HCT116 (cell line): ENCODE data around the gene SSTR3. TPM values are rescaled to one million over a fixed set of nuclear protein-coding genes. Genes with fewer than 3 reads are reported as not detected.

ENCODE experiments used
- ATAC-seq: fragments of 200-7000 bp; cut with Tn5 transposase; 2 replicates; pipeline ENCODE4 v1.9.1; 2020; ENCODE audit warnings: mild to moderate bottlenecking, moderate library complexity
- BruUV-seq: library from RNA; stranded (reverse); fragments of 400-500 nt; replicated peaks from 2 replicates; lab custom pipeline; 2021; lab: Mats Ljungman, UMichigan
- CTCF ChIA-PET: fragments of 300-600 bp; sonication (Branson Sonifier 250); formaldehyde crosslinking; loops from one replicate; lab custom pipeline; 2021; ENCODE audit warnings: antibody characterized with exemption; lab: Charles Lee
- POLR2A ChIA-PET: fragments of 300-600, 350-600 bp; sonication (Branson Sonifier 250); formaldehyde crosslinking; loops from one replicate; lab custom pipeline; 2021; ENCODE audit warnings: antibody characterized with exemption; lab: Charles Lee
- RAD21 ChIA-PET, 2 experiments: fragments of 300-600 bp; sonication (Branson Sonifier 250); formaldehyde crosslinking; loops; one replicate each; lab custom pipeline; 2023; ENCODE audit warnings: low total read pairs in 2 of 2; ENCODE audit not compliant: uncharacterized antibody in 2 of 2, unreplicated experiment in 2 of 2, low non-redundant PET in 1 of 2; lab: Charles Lee
- DNase-seq: peaks from one replicate; pipeline ENCODE4 v3.0.0-alpha.2; 2010; ENCODE audit warnings: low read depth, low spot score
- H2AFZ ChIP-seq: fragments of 200-600 bp; shearing (Covaris generic), sonication (generic); 2 replicates; pipeline ENCODE4 v1.6.1; 2017; ENCODE audit warnings: low read depth, mixed run types, mixed read lengths, antibody characterized with exemption, low read length; ENCODE audit not compliant: poor library complexity, severe bottlenecking
- H3K27ac ChIP-seq: 2 replicates; pipeline ENCODE4 v1.5.1; 2012; ENCODE audit warnings: low read depth, low read length
- H3K27me3 ChIP-seq: fragments of 200-600 bp; sonication (generic); 2 replicates; pipeline ENCODE4 v1.6.1; 2016; ENCODE audit warnings: mixed run types, low read length, mixed read lengths; ENCODE audit not compliant: insufficient read depth
- H3K36me3 ChIP-seq, 2 experiments: fragments of 200-500 bp in 1 of 2; fragments of 200-600 bp in 1 of 2; sonication (Bioruptor generic) in 1 of 2; sonication (generic) in 1 of 2; 2 replicates each; pipeline versions ENCODE4 v1.5.1 to v1.6.1; 2014 to 2016; ENCODE audit warnings: low read length in 2 of 2, inconsistent platforms in 1 of 2, mixed read lengths in 1 of 2, mixed run types in 1 of 2; ENCODE audit not compliant: insufficient read depth in 2 of 2, control insufficient read depth in 1 of 2
- H3K4me1 ChIP-seq, 2 experiments: fragments of 200-600 bp in 1 of 2; sonication (generic) in 1 of 2; 2 replicates each; pipeline versions ENCODE4 v1.5.1 to v1.6.1; 2012 to 2017; ENCODE audit warnings: low read length in 2 of 2, inconsistent platforms in 1 of 2, mild to moderate bottlenecking in 1 of 2, mixed read lengths in 1 of 2, mixed run types in 1 of 2, moderate library complexity in 1 of 2; ENCODE audit not compliant: insufficient read depth in 2 of 2, control insufficient read depth in 1 of 2
- H3K4me2 ChIP-seq: fragments of 200-600 bp; sonication (generic); 2 replicates; pipeline ENCODE4 v1.6.1; 2017; ENCODE audit warnings: mixed run types, low read length, mixed read lengths
- H3K4me3 ChIP-seq, 2 experiments: fragments of 200-600 bp in 1 of 2; sonication (generic) in 1 of 2; replicated peaks in 1 of 2; 2 replicates each; pipeline ENCODE4 v1.5.1; 2011 to 2016; ENCODE audit warnings: low read length in 2 of 2, control low read depth in 1 of 2, low read depth in 1 of 2, mild to moderate bottlenecking in 1 of 2, mixed read lengths in 1 of 2, mixed run types in 1 of 2
- H3K79me2 ChIP-seq: fragments of 200-600 bp; sonication (generic); 2 replicates; pipeline ENCODE4 v1.6.1; 2017; ENCODE audit warnings: mild to moderate bottlenecking, mixed run types, low read length, moderate library complexity, mixed read lengths; ENCODE audit not compliant: insufficient read depth
- H3K9ac ChIP-seq: fragments of 200-600 bp; sonication (generic); 2 replicates; pipeline ENCODE4 v1.6.1; 2016; ENCODE audit warnings: low read length, mixed read lengths
- H3K9me2 ChIP-seq: fragments of 200-600 bp; sonication (generic), shearing (Covaris generic); 2 replicates; pipeline ENCODE4 v1.6.1; 2017; ENCODE audit warnings: mixed run types, mild to moderate bottlenecking, moderate library complexity; ENCODE audit not compliant: insufficient read depth
- H3K9me3 ChIP-seq, 2 experiments: fragments of 200-500 bp in 1 of 2; fragments of 200-600 bp in 1 of 2; sonication (Bioruptor generic) in 1 of 2; sonication (generic) in 1 of 2; 2 replicates each; pipeline ENCODE4 v1.6.1; 2014 to 2017; ENCODE audit warnings: low read length in 2 of 2, mixed read lengths in 2 of 2, inconsistent platforms in 1 of 2, low read depth in 1 of 2, mild to moderate bottlenecking in 1 of 2, mixed run types in 1 of 2, moderate library complexity in 1 of 2; ENCODE audit not compliant: control insufficient read depth in 1 of 2, insufficient read depth in 1 of 2
- H4K20me1 ChIP-seq: fragments of 200-600 bp; sonication (generic), shearing (Covaris generic); 2 replicates; pipeline ENCODE4 v1.6.1; 2017; ENCODE audit warnings: mixed run types, mild to moderate bottlenecking, moderate library complexity; ENCODE audit not compliant: insufficient read depth
- ATF3 ChIP-seq: IDR thresholded peaks from 2 replicates; pipeline ENCODE4 v1.6.1; 2012
- CBX3 ChIP-seq: IDR thresholded peaks from 2 replicates; pipeline ENCODE4 v1.6.1; 2012; ENCODE audit warnings: low read depth
- ELF1 ChIP-seq: IDR thresholded peaks from 2 replicates; pipeline ENCODE4 v1.6.1; 2012; ENCODE audit warnings: low read depth, borderline replicate concordance
- EZH2 ChIP-seq: fragments of 200-600 bp; sonication (generic); IDR thresholded peaks from 2 replicates; pipeline ENCODE4 v1.6.1; 2017; ENCODE audit warnings: antibody characterized with exemption, mixed run types
- FOSL1 ChIP-seq: IDR thresholded peaks from 2 replicates; pipeline ENCODE4 v1.6.1; 2012; ENCODE audit warnings: low read depth
- JUND ChIP-seq: IDR thresholded peaks from 2 replicates; pipeline ENCODE4 v1.6.1; 2012
- MAX ChIP-seq: IDR thresholded peaks from 2 replicates; pipeline ENCODE4 v1.6.1; 2012
- POLR2A ChIP-seq: IDR thresholded peaks from 2 replicates; pipeline ENCODE4 v1.7.0; 2011; ENCODE audit warnings: borderline replicate concordance; ENCODE audit not compliant: insufficient read depth, insufficient read length; ENCODE audit errors: extremely low read depth
- RAD21 ChIP-seq: IDR thresholded peaks from 2 replicates; pipeline ENCODE4 v1.6.1; 2012; ENCODE audit warnings: low read depth, mild to moderate bottlenecking
- SP1 ChIP-seq: IDR thresholded peaks from 2 replicates; pipeline ENCODE4 v1.6.1; 2012; ENCODE audit warnings: low read depth
- YY1 ChIP-seq: IDR thresholded peaks from 2 replicates; pipeline ENCODE4 v1.6.1; 2011; ENCODE audit warnings: low read length, low read depth, moderate library complexity, mild to moderate bottlenecking; ENCODE audit not compliant: insufficient replicate concordance; ENCODE audit errors: extremely low read depth
- ZBTB33 ChIP-seq: IDR thresholded peaks from 2 replicates; pipeline ENCODE4 v1.6.1; 2011; ENCODE audit warnings: mild to moderate bottlenecking, low read length, moderate library complexity; ENCODE audit not compliant: insufficient replicate concordance; ENCODE audit errors: extremely low read depth
- ZFX ChIP-seq: fragments of 450-650 bp; IDR thresholded peaks from 2 replicates; pipeline ENCODE4 v1.6.1; 2017
- ZNF274 ChIP-seq: fragments of 200-500 bp; sonication (Bioruptor generic); IDR thresholded peaks from 2 replicates; pipeline ENCODE4 v1.6.1; 2014; ENCODE audit warnings: mild to moderate bottlenecking, low read depth, low read length, inconsistent platforms
- intact Hi-C: fragments of 100-400 bp; cut with micrococcal nuclease; formaldehyde crosslinking; loops from 2 replicates; pipeline ENCODE4 v1.10.0; 2022
- total RNA-seq: library from RNA; stranded (reverse); gene quantifications from one replicate; pipeline ENCODE4 v1.2.1, GENCODE V29; 2021; ENCODE audit not compliant: unreplicated experiment
- TF ChIP-seq, protein P1 (sequence below), 3 experiments: fragments of 200-600 bp in 1 of 3; sonication (generic) in 1 of 3; IDR thresholded peaks in 2 of 3; conservative IDR thresholded peaks in 1 of 3; 2 replicates each; pipeline ENCODE4 v1.5.1; 2012 to 2017; ENCODE audit warnings: low read depth in 2 of 3, low read length in 2 of 3, antibody characterized with exemption in 1 of 3, borderline replicate concordance in 1 of 3, control low read depth in 1 of 3, mild to moderate bottlenecking in 1 of 3, mixed read lengths in 1 of 3, mixed run types in 1 of 3, moderate library complexity in 1 of 3; ENCODE audit not compliant: insufficient read depth in 1 of 3
- TF ChIP-seq, protein P2 (sequence below): IDR thresholded peaks from 2 replicates; pipeline ENCODE4 v1.6.1; 2012; ENCODE audit warnings: low read depth

Gene SSTR3
- total RNA-seq, 1 experiment from 2014 or later: not detected

- DNase-seq (no peak), ATAC-seq (no peak)
- ChIA-PET POLR2A (no interaction called here), RAD21 (no interaction called here), CTCF (interaction anchor here (1.2 kb wide), 1 partner anchor 20 kb away, joined by 3 read pairs; no protein-coding TSS in a partner anchor)
- Histone ChIP-seq H3K4me1 (peaks cover 0 to 5% of the 10 kb centered on the region in 2 experiments; a peak in 2 of 4 replicates), H3K4me2 (no peak overlapping the region), H4K20me1 (no peaks in the 10 kb centered on the region), H3K36me3 (0 out of 4 replicates have a peak, but pooled peaks cover 0 to 2% of the 10 kb centered on the region in 2 experiments), H3K4me3 (no peak overlapping the region), H3K9me2 (no peaks in the 10 kb centered on the region)
- TF ChIP-seq CBX3: no peak
- TF ChIP-seq POLR2A: no peak
- TF ChIP-seq ATF3: no peak
- no peak for TF ChIP-seq ELF1
- no peak for TF ChIP-seq MAX
- TF ChIP-seq FOSL1: no peak
- TF ChIP-seq, protein P1, sequence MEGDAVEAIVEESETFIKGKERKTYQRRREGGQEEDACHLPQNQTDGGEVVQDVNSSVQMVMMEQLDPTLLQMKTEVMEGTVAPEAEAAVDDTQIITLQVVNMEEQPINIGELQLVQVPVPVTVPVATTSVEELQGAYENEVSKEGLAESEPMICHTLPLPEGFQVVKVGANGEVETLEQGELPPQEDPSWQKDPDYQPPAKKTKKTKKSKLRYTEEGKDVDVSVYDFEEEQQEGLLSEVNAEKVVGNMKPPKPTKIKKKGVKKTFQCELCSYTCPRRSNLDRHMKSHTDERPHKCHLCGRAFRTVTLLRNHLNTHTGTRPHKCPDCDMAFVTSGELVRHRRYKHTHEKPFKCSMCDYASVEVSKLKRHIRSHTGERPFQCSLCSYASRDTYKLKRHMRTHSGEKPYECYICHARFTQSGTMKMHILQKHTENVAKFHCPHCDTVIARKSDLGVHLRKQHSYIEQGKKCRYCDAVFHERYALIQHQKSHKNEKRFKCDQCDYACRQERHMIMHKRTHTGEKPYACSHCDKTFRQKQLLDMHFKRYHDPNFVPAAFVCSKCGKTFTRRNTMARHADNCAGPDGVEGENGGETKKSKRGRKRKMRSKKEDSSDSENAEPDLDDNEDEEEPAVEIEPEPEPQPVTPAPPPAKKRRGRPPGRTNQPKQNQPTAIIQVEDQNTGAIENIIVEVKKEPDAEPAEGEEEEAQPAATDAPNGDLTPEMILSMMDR (IDR thresholded peaks at IDR 0.05 in 2 of 3, conservative IDR thresholded peaks at IDR 0.05 in 1 of 3; ENCODE audit: borderline replicate concordance in 1 of 3, insufficient read depth in 1 of 3, low read depth in 2 of 3, low read length in 2 of 3): no peak
- no peak for TF ChIP-seq ZBTB33
- TF ChIP-seq EZH2: no peak
- TF ChIP-seq ZNF274: no peak
- no peak for TF ChIP-seq JUND
- TF ChIP-seq ZFX: no peak
- TF ChIP-seq SP1: no peak
- no peak for TF ChIP-seq YY1
- TF ChIP-seq, protein P2, sequence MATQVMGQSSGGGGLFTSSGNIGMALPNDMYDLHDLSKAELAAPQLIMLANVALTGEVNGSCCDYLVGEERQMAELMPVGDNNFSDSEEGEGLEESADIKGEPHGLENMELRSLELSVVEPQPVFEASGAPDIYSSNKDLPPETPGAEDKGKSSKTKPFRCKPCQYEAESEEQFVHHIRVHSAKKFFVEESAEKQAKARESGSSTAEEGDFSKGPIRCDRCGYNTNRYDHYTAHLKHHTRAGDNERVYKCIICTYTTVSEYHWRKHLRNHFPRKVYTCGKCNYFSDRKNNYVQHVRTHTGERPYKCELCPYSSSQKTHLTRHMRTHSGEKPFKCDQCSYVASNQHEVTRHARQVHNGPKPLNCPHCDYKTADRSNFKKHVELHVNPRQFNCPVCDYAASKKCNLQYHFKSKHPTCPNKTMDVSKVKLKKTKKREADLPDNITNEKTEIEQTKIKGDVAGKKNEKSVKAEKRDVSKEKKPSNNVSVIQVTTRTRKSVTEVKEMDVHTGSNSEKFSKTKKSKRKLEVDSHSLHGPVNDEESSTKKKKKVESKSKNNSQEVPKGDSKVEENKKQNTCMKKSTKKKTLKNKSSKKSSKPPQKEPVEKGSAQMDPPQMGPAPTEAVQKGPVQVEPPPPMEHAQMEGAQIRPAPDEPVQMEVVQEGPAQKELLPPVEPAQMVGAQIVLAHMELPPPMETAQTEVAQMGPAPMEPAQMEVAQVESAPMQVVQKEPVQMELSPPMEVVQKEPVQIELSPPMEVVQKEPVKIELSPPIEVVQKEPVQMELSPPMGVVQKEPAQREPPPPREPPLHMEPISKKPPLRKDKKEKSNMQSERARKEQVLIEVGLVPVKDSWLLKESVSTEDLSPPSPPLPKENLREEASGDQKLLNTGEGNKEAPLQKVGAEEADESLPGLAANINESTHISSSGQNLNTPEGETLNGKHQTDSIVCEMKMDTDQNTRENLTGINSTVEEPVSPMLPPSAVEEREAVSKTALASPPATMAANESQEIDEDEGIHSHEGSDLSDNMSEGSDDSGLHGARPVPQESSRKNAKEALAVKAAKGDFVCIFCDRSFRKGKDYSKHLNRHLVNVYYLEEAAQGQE: no peak
- no peak for TF ChIP-seq RAD21
- TF ChIP-seq, all 23 proteins: peak for 0
- intact Hi-C loops: no loop called here
- Histone ChIP-seq H3K27me3 (no peaks in the 10 kb centered on the region), H3K9ac (no peak overlapping the region), H3K27ac (no peak overlapping the region), H3K9me3 (peaks cover 0 to 6% of the 10 kb centered on the region in 2 experiments; a peak in 1 of 4 replicates), H3K79me2 (no peaks in the 10 kb centered on the region), H2AFZ (no peak overlapping the region)
- BruUV-seq: no TSS peak
Measured at GRCh38 chr22:37219533-37219932, 7.3 kb upstream of the SSTR3 start.
